GM19240 (cell line): Measurements from ENCODE around the gene FAT1.

ENCODE experiments used
- DNase-seq: peaks from one replicate; pipeline ENCODE4 v3.0.0; 2011; ENCODE audit warnings: low spot score; ENCODE audit not compliant: insufficient read length

FAT1 gene

DNA sequence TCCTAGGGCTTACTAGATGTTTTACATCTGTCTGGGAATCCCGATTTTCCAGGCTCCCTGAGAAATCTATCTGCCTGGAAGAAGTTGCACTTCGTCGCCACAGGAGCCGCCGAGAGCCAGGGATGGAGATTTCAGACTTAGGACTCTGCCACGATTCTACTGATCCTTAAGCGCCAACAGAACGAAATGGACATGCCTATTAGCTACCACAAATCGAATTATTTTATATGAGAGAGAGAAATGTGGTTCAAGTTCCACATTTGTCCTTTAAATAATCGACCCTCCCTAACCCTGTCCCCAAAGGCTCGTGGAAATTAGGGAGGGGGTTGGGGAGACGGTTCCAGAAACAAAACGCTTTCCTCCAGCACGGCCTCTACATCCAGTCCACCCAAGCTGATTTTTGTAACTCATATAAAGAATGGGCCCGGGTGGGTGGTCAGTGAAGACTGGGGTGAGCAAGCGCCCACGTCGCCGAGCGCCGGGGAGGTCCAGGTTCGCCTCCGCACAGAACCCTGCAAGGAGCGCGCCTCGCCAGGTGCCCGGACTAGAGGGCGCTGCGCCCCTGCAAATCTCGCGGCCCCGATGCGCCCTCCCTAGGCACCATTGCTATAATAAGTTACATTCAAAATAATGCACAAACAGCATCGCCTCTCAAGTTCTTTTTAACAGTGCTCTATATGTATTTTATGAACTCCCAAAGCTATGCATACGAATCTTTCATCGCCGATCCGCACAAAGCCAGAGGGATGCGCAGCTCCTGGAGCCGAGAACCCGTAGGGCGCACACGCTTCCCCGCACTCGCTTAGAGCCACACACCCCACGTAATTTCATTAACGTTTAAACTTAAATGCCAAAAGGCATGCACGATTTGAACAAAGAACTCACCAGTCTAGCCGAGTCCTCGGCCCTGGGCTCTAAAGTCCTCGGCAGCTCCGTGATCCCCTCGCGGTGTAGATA lies 2.1 kb upstream of the FAT1 start:
- DNase-seq = no peak

DNA sequence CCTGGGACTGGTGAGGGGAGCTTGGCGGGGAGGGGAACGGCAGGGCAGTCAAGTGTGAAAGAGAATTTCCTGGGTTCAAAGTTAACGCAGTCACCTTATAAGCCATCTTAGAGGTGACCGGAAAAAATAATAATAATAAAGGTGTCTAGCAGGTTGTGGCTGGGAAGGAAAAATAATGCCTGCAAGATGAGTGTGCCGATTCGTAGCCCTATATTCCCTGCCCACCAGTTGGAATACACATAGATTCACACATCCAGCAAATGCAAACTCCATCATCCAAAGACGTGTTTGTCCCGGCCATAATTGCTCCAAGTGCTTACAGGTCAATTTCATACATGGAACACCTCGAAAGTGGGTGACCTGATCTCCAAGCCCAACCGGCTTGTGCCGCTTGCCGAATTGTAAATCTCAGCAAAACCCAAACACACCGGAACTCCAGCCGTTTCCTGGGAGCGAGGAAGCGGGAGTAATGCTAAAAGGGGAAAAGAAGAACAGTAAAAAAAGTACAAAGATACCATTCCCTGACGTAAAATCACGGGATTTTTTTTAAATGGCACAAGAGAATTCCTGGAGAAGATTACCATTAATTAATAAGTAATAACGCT lies 1.3 kb upstream of the FAT1 start:
- no peak for DNase-seq

DNA sequence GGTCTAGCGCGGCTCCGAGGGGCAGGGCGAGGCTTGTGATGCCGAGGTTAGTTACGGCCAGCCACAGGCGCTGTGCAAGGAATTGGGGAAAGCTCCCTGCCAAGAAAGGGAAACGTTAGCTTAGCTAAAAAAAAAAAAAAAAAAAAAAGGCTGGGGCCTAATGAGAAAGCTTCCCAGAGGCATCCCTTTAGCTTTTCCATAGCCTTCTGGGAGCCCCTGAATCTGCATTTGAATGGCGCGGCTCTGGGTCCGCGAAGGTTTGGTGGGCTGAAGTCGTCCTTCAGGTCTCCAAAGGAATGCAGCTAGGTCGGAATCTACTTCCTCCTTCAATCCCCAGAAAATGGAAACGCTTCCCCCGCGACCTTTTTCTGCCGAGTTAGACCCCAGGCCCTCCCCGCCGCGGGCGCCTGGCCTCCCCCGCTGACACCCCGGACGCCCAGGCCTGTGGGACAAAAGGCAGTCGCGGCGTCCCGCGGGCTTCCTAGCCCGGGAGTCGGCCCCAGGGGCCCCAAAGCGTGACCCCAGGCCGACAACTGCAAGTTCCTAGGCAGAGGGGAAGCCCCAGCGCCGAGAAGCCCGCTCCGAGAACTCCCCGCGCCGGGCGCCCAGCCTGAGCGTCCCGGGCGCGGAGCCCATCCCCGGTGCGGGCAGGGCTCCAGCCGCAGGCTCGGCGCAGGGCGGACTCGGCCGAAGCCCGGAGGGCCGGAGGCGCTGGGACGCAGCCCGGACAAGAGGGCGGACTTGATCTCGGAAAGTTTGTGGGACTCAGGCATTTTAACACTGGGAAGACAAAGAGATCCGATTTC lies 605 bp upstream of the FAT1 start:
- no peak for DNase-seq

DNA sequence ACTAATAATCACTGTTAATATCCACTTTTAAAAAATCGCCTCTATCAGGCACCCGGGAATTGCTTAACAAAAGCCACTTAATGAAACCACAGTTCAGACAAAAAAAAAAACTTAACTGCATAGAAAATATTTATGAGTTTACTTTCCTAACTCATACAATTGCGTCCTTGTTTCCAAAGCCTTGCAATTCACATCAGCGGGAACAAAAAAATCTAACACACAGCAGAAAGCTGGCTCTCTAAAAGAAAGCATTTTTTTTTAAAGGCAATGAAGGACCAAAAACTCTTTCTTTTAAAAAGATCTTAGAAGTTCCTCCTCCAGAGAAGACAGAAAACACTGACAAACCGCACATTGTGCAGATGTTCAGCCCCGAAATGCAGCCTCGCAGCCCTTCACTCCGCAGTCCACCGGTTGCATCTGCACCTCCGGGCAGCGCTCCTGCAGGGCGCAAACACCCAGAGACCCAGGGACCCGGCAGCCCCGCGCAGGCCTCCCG lies 812 bp downstream of the FAT1 start:
- DNase-seq = no peak

DNA sequence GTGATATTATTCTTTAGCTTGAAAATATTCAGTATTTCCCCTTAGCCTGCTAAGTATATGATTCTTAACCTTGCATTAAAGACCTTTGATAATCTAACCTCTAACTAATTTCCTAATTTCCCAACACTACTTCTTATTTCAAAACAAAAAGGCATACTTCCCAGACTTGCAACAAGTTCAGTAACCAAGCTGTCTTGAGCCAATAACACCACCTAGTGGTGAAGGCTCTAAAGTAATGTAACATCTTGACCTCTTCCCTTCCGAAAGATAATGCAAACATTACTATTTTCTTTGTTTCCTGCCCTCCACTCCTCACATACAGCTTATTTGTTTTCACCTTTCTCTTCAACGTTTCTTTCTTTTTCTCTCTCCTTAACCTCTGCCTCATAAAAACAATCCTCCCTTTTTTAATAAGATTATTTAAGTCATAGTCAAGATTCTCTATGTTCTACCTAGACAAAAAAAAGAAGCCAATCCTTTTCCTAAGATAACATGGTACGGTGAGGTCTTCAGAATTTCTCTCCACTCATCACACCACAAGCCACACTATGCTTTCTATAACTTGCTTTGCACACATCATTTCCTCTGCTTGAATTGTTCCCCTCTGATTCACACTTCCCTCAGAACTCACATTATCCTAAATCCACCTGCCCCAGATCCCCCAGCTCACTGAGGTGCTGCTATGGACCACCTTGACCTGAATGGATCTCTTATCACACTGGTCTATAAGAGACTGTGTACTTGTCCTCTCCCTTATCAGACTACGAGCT lies 3.5 kb downstream of the FAT1 start:
- DNase-seq = no peak

DNA sequence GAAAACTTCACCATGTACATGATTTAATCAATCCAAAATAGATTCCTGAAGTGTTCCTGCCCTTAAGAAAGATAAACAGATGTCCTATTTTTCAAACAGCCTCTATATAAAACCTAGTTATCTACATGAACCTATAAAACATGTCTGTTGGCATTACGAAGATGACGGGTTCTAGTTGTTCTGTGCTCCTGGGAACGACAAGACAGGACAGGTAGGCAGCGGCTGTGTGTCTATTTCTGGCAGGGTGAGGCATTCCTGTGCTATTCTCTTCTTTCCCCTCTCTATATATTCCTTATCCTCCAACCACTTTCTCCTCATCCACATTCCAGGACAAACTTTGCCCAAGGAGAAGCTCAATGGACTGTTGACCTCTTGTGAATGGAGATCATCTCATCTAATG lies 6.1 kb downstream of the FAT1 start:
- DNase-seq = no peak

DNA sequence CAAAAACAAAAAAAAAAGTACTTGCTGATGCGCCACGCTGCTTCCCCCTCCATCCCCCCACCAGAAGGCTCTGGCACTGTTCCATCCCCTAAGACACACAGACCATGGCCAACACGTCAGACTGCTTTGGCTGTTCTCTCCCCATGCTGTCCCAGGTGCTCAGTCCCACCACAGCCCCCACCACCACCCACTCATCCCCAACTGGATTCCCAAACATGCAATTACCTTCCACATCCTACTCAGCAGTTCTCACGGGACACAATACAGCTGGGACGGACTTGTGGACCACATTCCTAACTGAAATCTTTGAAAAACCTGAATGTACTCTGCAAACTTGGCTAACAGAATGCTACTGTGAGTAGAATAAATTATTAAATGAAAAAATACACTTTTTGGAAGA lies 8.6 kb downstream of the FAT1 start:
- no peak for DNase-seq

DNA sequence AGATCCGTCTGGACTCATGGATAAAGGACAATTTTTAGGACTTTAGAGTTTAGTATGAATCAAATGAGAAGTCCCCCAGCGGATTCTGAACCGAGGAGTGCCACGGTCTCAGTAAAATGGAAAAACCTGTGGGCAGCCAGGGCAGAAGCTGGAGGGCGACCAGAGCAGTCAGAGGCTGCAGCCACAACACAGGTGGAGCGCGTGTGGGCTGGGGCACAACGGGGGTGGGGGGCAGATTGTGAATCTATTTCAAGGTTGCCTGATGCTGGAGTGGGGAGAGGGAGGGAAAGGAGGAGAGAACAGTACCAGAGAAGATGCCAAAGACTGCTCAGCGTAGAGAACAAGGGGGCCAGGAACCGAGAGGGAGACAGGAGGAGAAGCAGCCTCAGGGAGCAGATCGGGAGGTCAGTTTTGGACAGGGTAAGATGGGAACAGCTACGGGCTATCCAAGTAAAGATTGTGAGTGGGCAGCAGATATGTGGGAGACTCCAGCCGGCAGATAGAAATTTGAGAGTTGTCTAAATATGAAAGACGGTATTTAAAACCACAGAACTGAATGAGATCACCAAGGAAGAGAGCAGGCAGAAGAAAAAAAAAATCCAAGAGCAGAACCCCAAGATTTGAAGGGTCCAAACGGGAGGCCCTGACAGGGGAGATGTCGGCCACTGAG lies 9.5 kb downstream of the FAT1 start:
- no peak for DNase-seq

DNA sequence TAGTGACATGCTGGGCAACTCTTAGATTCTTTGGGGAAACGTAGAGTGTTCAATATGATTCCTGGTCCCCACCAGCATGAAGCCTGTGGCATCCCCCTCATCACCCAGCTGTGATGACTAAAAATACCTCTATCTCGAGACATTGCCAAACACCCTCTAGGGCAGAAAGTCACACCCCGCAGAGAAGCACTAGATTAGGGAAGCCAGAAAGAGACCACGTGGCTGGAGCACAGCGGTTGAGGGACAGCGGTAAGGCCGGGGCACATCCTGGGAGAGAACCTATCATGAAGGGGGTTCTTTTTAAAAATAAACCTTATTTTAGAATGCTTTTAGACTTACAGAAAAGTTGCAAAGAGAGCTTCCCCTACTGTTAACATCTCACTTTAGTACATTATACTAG lies 11.0 kb downstream of the FAT1 start:
- DNase-seq = no peak

DNA sequence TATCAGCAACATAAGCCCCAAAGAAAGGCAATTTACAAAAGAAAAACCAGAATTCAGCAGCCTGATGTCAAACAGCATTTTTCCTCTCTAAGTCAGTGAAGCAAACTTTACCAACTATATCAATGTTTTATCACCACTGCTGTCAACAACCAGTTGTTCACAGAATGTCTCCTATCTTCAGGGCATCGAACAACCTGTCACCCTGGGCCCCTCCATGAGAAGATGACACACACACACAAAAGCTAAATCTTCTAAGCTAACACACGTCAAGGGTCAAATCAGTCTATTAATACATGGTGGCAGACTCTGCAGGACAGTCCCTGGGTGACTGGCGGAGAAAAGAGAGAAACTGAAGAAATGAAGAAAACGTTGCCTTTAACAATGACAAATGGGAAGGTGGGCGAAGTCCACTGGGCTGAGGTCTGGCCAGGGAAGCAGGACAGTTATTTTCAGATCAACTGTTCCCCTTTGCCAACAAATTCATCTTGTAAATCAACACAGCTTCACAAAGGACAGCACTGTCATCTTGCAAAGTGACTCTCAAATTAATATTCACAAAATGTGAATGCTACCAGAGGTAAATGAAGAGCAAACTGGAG lies 13.0 kb downstream of the FAT1 start:
- no peak for DNase-seq

DNA sequence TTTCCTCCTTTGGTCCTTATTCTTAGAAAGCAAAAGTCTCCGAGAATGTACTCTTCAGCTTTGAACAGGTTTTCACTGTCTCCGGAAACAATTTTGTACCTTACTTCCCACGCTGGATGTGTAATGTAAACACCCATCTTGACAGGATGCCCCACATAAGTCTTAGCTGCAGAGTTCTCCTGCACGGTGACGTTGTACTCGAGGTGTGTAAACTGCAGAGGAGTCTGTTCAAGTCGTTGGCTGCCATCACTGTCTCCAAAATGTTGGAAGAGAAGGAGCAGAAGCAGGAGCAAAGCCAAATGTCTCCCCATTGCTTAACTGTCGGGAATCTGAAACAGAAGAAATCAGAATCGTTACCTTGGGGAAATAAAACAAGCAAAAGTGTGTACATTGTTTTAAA lies 14.1 kb downstream of the FAT1 start:
- DNase-seq = no peak

DNA sequence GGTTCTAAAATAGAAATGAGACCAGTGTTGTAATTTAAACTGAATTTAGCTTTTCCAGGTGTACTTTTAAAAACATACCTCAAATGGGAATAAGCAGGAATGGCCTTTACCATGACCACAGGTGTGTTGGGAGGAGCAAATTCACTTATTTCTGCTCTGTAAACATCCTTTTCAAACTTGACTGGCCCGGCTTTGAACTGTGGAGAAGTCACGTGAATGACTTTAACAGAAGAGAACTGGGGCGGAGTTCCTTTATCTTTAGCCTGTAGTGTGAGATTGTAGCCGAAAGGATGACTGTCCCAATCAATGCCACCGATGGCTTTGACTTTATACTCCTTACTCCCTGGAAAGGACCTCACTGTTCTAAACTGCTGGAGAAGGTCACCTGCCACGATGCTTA lies 15.1 kb downstream of the FAT1 start:
- DNase-seq = no peak

DNA sequence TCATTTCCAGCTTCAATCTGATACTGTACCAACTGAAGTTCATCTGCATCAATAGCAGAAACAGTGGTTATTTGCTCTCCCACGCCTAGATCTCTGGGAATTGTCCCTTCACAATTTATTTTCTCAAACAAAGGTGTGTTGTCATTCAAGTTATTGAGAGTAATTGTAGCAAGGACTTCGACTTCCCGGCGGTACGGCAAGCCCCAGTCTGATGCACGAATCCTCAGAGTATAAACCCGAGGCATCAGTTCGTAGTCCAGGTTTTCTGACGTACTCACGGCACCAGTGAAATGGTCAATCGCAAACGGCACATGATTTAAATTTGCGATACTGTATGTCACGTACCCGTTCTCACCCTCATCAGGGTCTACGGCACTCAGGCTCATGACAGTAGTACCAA lies 15.7 kb downstream of the FAT1 start:
- DNase-seq = no peak

DNA sequence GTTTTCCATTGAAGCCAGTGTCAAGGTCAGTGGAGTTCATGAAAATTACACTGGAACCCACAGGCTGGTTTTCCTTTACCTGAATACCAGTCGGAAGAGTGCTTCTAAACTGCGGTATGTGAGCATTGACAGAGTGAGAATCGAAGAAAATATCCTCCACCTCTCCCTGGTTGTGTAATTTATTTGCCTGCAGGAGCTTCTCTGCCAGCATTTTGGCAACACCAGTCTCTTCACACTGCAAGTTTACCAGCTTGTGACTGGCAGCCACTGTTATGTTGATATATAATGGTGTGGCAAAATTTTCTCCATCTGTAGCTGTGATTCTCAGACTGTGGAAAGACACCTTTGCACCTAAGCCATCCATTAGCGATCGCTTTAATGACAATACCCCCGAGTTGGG lies 16.1 kb downstream of the FAT1 start:
- no peak for DNase-seq

DNA sequence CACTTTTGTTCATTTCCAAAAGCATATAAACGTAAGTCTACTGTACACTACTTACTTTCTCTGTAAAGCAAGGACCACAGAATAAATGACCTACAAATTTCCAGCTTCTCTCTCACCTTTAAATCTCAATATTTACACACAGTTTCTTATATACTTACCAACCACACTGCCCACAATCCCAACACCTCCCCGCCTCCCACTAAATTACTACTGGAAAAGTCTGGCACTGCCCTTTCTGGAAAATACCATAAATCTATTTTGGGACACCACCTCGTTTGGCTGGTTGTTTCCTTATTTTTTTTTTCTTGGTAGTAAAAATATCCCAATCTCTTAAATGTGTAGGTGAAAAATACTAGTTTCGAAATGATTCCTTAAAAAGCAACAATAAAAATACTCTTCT lies 19.6 kb downstream of the FAT1 start:
- no peak for DNase-seq

DNA sequence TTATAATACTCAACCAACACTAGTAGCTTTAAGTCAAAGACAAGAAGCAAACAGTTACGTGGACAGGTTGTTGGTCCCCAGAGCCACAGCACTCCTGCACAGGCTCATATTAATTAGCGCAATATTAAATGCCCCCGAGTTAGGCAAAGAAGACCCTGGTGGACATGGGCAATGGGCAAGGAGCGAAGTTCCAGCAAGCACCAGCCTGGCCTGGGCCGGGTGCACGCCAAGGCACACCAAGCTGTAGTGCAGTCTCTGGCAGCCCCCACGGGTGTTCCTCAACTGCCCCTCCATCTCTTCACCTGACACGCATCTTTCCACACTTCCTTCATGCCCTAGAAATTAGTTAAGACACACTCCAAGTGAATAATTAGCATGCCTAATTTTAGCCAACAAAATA lies 20.1 kb downstream of the FAT1 start:
- no peak for DNase-seq

DNA sequence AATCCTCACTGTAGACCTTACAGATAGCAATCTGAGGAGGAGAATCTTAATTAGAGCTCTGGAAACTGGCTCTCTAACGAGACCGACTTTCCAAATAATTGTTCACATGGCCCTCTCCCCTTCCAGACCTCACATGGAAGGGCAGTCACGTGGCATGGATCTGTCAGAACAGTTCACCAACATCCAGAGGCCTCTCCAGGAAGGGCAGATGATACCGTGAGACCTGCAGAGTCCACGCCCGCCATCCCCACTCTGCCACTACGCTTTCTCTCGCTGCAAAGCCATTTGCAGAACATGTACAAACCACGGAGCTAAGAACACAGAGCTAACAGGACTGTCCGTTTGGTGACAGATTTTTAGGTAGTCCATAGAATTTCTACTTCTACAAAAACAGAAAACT lies 20.7 kb downstream of the FAT1 start:
- no peak for DNase-seq

DNA sequence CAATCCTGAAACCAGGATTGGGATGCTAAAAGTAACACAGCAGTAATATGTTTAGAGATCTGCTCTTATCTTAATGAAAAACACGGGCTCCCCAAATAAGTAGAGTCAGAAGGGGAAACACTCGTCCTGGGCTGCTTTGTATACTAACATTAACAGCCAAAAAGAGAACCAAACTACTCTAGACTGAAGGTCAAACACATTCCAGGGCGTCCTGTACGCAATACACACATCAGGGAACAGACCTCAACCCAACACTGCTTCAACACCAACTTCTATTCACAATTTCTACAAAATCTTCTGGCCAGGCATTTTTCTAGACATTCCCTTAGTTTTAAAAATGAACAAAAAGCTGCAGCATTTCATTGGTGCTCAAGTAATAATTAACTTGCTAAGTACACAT lies 21.4 kb downstream of the FAT1 start:
- DNase-seq = no peak

DNA sequence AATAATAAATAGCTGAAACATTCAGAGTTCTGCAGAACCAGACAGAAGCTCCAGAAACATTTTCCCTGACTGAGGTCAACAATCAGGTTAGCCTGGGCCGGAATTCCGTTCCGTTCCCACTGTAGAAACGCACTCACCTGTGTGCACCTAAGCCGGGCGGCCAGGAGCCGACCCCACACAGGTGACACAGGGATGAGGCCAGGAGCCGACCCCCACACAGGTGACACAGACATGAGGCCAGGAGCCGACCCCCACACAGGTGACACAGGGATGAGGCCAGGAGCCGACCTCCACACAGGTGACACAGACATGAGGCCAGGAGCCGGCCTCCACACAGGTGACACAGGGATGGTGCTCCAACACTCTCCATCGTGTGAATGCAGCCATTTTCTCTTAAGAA lies 21.9 kb downstream of the FAT1 start:
- no peak for DNase-seq

DNA sequence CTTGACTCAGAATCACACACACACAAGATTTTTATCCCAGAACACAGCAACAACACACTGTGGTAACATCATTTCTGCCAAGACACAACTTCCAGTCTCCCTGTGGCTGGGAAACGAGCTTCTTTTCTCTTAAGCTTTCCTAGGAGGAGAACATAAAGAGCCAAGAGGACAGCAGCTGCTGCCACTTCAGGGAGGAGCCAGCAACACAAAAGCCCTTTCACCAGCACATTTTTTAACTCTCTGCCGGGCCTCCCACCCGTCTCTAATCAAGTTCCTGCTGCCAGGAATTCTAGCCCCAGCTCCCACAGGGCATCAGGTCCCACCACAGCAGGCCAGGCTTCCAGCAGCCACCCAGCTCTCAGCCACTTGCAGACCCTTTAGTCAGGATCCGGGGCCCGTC lies 22.4 kb downstream of the FAT1 start:
- no peak for DNase-seq
